ENCODE measurements around the gene MYO10.

- TF ChIP-seq CTCF (IDR thresholded peaks at IDR 0.05) (no peak), EP300 (IDR thresholded peaks at IDR 0.05) (no peak)
These were observed 79.6 kb downstream of the MYO10 start for GRCh38 chr5:16856531-16856930.

Data from tibial nerve (tissue), 4 donors.